Stimulated activated CD8-positive, alpha-beta memory T cell treated with anti-CD3 and anti-CD28 coated beads, Interleukin-7, amount 100 ng/mL, for 4 hours (primary cell): ENCODE results near the gene TMEM233.
"Not testable (repeated sequence)": the region's sequence is repeated elsewhere in the genome, so short reads cannot be mapped to it uniquely, and the experiment has no call there.

Experiments
- DNase-seq, 2 donors: peaks; one replicate each; pipeline ENCODE4 v3.0.0-alpha.2; 2020; ENCODE audit warnings: low read depth in 2 of 2

The TMEM233 gene

GRCh38 chr12:119609358-119609757, 15.8 kb downstream of the TMEM233 start:
- DNase-seq: no peak

GRCh38 chr12:119613319-119613936, 19.9 kb downstream of the TMEM233 start:
- no peak for DNase-seq

GRCh38 chr12:119614705-119615104, 21.1 kb downstream of the TMEM233 start:
- no peak for DNase-seq

- no peak for DNase-seq
Measured at GRCh38 chr12:119615518-119616475, 22.2 kb downstream of the TMEM233 start.

- not testable (repeated sequence) for DNase-seq
Measured at GRCh38 chr12:119618328-119618896, 24.8 kb downstream of the TMEM233 start.

- DNase-seq: no peak
Measured at GRCh38 chr12:119620490-119620889, 26.9 kb downstream of the TMEM233 start.

- DNase-seq: no peak
Measured at GRCh38 chr12:119621878-119622277, 28.3 kb downstream of the TMEM233 start.

- DNase-seq: no peak
Measured at GRCh38 chr12:119624966-119625365, 31.4 kb downstream of the TMEM233 start.

- no peak for DNase-seq
Measured at GRCh38 chr12:119627019-119627643, 33.6 kb downstream of the TMEM233 start.

- DNase-seq: no peak
Measured at GRCh38 chr12:119627686-119628085, 34.1 kb downstream of the TMEM233 start.

- no peak for DNase-seq
Measured at GRCh38 chr12:119630223-119630780, 36.7 kb downstream of the TMEM233 start.

GRCh38 chr12:119630962-119631550, 37.5 kb downstream of the TMEM233 start:
- DNase-seq: no peak

- no peak for DNase-seq
Measured at GRCh38 chr12:119631930-119632678, 38.5 kb downstream of the TMEM233 start.

GRCh38 chr12:119634743-119635142, 41.2 kb downstream of the TMEM233 start:
- no peak for DNase-seq

GRCh38 chr12:119642986-119643385, 49.4 kb downstream of the TMEM233 start:
- no peak for DNase-seq

GRCh38 chr12:119644930-119645329, 51.4 kb downstream of the TMEM233 start:
- DNase-seq: no peak

- DNase-seq: no peak
Measured at GRCh38 chr12:119645535-119646059, 52.0 kb downstream of the TMEM233 start.

- DNase-seq: no peak
Measured at GRCh38 chr12:119649202-119649808, 55.7 kb downstream of the TMEM233 start.

- DNase-seq: no peak
Measured at GRCh38 chr12:119652665-119653064, 59.1 kb downstream of the TMEM233 start.

- not testable (repeated sequence) for DNase-seq
Measured at GRCh38 chr12:119657001-119657400, 63.4 kb downstream of the TMEM233 start.
